Inferior parietal cortex (tissue), 1 donor: Measurements from ENCODE around the gene GSPT1.

Source experiments
- DNase-seq: peaks from one replicate; pipeline ENCODE4 v3.0.0-alpha.2; 2016; ENCODE audit errors: extremely low spot score

The GSPT1 gene

DNA sequence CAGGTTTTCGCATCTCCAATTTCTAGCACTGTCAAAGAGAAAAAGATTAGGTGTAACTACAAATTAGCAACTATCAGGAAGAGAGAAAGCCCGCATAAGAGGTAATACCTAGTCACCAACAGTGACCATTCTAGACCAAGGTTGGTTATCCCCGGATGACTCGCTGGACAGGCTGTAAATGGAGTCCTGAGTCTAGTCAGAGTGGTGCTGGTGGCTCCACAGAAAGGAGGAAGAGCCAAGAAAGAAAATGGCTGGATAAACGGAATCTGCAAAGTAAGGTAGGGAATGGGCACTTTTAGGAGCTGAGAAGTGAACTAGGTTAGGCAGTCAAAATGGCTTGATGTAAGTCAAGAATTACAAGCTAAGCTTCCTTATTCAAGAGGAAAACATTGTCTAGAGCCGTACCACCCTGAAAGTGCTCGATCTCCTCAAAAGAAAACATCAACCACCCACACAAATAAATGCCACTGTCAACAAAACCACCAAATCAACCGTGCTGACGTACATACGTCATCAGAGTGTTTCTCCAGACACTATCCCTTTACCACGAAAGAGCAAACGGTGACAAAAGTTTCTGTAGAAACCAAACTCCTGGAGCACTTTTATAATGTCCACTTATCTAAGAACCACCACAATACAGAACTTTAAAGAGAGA lies 2.2 kb downstream of the GSPT1 start:
- DNase-seq, result no peak

- DNase-seq, result no peak
These were observed 5.9 kb downstream of the GSPT1 start for GRCh38 chr16:11909653-11910545.

DNA sequence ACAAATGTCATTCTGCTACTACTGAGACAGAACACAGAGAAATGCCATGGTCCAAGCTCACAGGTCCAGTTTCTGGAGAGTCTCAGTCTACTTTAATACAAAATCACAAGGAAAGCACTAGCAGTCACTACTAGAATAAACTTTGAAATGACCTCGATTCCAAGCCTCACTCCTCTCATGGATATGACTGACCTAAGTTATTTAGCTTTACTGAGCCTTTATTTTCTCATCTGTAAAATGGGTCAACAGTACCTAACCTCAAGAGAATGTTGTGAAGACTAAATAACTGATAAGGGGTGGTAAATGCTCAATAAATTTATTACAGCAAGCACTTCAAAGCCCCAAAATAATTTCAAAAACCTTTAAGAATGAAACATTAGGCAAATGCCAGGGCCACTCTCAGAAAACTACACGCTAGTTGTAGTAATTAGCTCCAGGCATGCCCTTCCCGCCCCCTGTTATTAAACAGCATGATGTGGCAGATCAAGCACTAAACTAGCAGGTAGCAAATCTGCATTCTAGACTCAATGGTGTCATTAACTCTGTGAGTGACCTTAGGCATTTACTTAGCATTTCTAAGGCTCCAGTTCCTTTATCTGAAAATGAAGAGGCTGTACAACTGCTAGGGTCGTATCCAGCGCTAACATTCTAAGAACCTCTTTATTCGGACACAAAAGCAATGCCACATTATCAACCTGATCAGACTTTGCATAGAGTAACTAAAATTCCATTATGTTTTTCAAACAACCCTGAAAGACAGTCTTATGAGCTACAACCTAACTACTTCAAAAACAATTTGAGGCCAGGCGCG lies 8.4 kb downstream of the GSPT1 start:
- DNase-seq, result no peak

DNA sequence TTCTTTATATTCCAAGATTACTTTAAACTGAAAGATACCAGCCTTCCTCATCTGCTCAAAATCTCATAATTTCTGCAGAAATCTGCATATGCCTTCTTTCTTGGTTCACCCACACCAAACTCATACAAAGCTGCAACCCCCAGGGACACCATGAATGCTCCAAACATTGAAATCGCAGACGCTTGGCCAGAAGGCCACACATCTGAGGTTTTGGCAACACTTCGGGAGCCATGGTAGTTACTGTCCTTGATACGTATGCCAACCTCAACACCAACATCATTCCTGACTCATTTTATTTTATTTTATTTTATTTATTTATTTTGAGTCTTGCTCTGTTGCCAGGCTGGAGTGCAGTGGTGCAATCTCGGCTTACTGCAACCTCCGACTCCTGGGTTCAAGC lies 11.8 kb downstream of the GSPT1 start:
- no peak for DNase-seq

- DNase-seq, result no peak
These were observed 14.7 kb downstream of the GSPT1 start for GRCh38 chr16:11901091-11901490.

DNA sequence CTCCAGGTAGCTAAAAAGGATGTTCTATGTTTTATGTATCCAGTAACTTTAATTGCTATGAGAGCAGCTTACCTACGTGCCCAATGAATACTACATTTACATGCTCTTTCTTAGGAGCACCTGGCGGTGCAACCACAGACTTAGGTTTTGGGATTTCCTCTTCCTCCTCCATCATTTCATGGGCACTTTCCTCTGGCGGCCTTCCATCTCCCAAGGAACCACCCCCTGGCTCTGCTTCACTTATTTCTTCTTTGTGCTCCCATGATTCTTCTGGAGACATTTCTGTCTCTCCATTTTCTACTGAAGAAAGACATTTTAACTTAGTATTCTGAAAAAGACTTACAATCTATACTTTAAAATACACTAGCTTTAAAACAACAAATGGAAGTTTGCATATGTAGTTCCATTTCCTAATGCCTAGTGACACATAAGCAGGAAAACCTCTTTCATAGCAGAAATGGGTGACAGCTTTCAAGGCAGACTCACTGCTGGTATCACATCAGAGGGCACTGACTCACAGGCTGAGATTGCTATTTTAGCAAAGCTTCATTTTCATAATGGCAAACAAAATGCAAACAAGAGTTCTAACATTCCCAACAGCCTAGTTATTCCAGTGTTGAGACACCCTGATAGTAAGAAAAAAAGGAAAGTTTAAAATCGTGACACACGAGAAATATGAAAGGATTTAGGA lies 19.1 kb downstream of the GSPT1 start:
- peak; percentile 27 for DNase-seq

- no peak for DNase-seq
These were observed 22.2 kb downstream of the GSPT1 start for GRCh38 chr16:11893571-11893970.

GRCh38 chr16:11892761-11893160 lies 23.0 kb downstream of the GSPT1 start:
- no peak for DNase-seq

- DNase-seq, result no peak
These were observed 25.4 kb downstream of the GSPT1 start for GRCh38 chr16:11890231-11890965.

DNA sequence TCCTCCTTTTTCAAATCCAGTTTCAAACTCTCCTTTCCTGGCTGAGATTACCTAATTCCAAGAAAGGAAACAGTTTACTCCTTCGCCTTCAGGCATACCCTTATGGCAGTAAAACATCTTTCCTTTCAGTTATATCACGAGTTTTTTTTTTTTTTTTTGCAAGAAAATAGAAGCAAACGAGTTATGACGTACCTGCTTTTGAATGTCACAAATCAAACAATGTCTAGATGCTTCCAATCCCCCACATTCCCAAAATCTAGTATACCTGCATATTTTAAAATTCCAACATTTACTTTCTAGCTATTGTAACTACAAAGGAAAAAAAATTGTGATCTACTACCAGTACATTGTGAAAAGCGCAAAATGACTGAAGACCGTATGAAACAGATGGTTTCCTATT lies 28.9 kb downstream of the GSPT1 start:
- DNase-seq, result no peak

GRCh38 chr16:11884035-11884434 lies 31.7 kb downstream of the GSPT1 start:
- no peak for DNase-seq

- DNase-seq, result no peak
These were observed 35.7 kb downstream of the GSPT1 start for GRCh38 chr16:11880007-11880406.

- no peak for DNase-seq
These were observed 38.4 kb downstream of the GSPT1 start for GRCh38 chr16:11877374-11877773.

GRCh38 chr16:11876306-11876705 lies 39.5 kb downstream of the GSPT1 start:
- DNase-seq, result no peak

- no peak for DNase-seq
These were observed 40.0 kb downstream of the GSPT1 start for GRCh38 chr16:11875721-11876120.

GRCh38 chr16:11871193-11871592 lies 44.6 kb downstream of the GSPT1 start:
- DNase-seq, result no peak

DNA sequence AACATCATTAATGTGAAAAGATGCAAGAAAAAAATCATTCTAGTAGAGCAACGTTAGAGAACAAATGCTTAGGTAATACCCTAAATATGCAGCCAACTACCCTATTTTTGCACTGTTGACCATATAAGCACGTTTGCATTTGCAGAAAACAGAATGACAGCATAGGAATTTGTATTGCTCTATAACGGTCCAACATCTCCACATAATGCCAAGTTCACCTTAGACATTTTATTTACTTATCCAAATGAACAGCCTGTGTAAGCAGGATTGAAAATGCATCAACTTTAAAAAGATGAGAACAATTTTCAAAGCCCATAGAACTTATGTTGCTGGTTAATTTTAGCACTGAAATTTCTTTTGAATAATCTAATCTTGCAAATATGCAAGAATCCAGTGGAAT lies 45.4 kb downstream of the GSPT1 start:
- DNase-seq, result no peak

DNA sequence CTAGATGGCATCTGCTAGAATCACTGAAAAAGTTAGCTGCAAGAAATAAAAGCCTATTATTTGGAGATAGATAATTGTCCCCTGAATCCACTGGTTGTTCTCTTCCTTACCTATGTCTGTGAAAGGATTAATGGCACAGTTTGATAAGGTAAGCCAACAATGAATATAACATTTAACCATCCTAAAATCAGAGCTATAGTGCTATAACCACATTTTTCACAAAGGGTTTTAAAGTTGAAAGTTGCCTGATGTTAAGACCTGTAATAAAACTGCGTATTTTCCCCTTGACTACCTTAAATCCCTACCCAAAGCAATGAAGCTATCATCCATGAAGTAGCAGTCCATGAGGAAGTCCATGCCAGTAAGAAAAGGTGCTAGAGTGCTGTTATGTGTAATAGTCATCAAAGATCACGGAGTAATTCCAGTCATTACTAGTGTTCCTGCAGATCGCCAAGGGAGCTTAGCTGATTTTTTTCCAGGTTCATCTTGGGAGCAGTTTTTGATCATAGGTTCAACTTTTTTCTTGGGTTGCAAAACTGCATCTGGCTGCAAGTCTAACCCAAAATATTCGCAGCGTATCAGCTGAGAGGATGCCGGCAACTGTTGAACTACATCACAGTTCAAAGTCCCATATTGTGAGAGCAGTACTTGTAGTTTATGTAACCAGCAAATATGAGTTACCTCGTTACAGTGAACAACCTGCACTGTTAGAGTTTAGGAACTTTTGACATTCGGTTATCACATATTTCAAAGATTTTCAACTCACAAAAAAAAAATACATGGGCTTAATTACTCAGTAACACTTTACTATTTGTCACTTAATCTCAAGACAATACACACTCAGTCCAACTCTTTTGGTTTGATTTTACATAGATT lies 46.2 kb downstream of the GSPT1 start:
- no peak for DNase-seq

- DNase-seq, result no peak
These were observed 47.3 kb downstream of the GSPT1 start for GRCh38 chr16:11868412-11868980.

GRCh38 chr16:11862489-11862888 lies 53.3 kb downstream of the GSPT1 start:
- DNase-seq, result no peak
